WERI-Rb-1 (cell line): ENCODE results near the gene KDR.

Source experiments
- DNase-seq: peaks from one replicate; pipeline ENCODE4 v3.0.0-alpha.2; 2020
- H3K27ac ChIP-seq: fragments of 250-450 bp; sonication (Bioruptor Pico); 2 replicates; pipeline ENCODE4 v1.5.1; 2020; ENCODE audit warnings: mild to moderate bottlenecking, moderate library complexity
- H3K27me3 ChIP-seq: fragments of 250-450 bp; sonication (Bioruptor Pico); 2 replicates; pipeline ENCODE4 v1.5.1; 2021; ENCODE audit warnings: mild to moderate bottlenecking, low read depth, moderate library complexity; ENCODE audit not compliant: insufficient read depth, severe bottlenecking
- H3K36me3 ChIP-seq: fragments of 250-450 bp; sonication (Bioruptor Pico); 2 replicates; pipeline ENCODE4 v1.5.1; 2020; ENCODE audit warnings: mild to moderate bottlenecking, moderate library complexity
- H3K4me3 ChIP-seq: 2 replicates; pipeline ENCODE4 v1.5.1; 2011; ENCODE audit warnings: low read depth, mild to moderate bottlenecking, control low read depth, low read length
- H3K9me3 ChIP-seq: fragments of 250-450 bp; sonication (Bioruptor Pico); 2 replicates; pipeline ENCODE4 v1.5.1; 2021; ENCODE audit warnings: mild to moderate bottlenecking, moderate library complexity; ENCODE audit not compliant: severe bottlenecking
- TF ChIP-seq, protein P1 (sequence below): IDR thresholded peaks from 2 replicates; pipeline ENCODE4 v1.5.1; 2011; ENCODE audit warnings: low read depth, mild to moderate bottlenecking, control low read depth, inconsistent platforms, low read length

KDR gene

DNA sequence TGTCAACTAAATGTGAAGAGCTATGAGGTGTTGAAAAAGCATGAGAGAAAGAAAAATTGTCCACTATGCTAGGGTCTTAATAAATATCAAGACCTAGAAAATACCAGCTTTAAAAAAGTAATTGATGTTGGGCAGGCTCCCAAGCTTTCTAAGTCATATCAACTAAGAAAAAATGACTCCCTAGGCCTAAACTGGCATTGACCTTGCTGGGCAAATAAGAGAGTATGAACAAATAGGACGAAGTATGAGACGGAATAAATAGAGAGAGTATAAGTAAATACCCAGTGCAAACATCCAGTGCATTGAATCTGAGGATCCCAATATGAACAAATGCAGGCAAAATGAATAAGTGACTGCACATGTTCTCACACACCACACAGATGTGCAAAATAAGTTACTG lies 3.2 kb downstream of the KDR start:
- DNase-seq: no peak
- H3K4me3 ChIP-seq: no peak overlapping the region
- TF ChIP-seq, protein P1, sequence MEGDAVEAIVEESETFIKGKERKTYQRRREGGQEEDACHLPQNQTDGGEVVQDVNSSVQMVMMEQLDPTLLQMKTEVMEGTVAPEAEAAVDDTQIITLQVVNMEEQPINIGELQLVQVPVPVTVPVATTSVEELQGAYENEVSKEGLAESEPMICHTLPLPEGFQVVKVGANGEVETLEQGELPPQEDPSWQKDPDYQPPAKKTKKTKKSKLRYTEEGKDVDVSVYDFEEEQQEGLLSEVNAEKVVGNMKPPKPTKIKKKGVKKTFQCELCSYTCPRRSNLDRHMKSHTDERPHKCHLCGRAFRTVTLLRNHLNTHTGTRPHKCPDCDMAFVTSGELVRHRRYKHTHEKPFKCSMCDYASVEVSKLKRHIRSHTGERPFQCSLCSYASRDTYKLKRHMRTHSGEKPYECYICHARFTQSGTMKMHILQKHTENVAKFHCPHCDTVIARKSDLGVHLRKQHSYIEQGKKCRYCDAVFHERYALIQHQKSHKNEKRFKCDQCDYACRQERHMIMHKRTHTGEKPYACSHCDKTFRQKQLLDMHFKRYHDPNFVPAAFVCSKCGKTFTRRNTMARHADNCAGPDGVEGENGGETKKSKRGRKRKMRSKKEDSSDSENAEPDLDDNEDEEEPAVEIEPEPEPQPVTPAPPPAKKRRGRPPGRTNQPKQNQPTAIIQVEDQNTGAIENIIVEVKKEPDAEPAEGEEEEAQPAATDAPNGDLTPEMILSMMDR: no peak
- no peaks in the 10 kb centered on the region for H3K9me3 ChIP-seq
- no peak overlapping the region for H3K27ac ChIP-seq
- peaks cover 81% of the 10 kb centered on the region for H3K27me3 ChIP-seq
- no peaks in the 10 kb centered on the region for H3K36me3 ChIP-seq

DNA sequence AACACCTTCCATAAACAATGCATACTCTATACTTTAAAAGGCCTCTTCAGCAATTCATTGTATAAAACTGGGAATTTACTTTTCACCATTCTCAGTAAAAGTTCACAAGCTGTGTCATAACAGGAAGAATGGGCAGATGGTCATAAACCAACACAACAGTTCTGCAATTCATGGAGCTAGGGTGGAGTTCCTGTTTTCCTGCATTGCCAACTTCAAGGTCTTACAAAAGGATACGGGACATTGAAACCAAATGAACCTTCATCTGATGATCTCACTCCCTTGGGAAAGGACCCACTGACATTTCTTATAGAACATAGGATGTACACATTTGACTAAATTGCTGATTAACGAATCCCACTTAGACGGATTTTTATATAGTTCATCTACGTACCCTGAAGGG lies 4.1 kb downstream of the KDR start:
- TF ChIP-seq, protein P1: no peak
- no peak for DNase-seq
- Histone ChIP-seq H3K27ac (no peak overlapping the region), H3K4me3 (no peak overlapping the region), H3K9me3 (no peaks in the 10 kb centered on the region), H3K36me3 (no peaks in the 10 kb centered on the region), H3K27me3 (peaks cover 78% of the 10 kb centered on the region)

DNA sequence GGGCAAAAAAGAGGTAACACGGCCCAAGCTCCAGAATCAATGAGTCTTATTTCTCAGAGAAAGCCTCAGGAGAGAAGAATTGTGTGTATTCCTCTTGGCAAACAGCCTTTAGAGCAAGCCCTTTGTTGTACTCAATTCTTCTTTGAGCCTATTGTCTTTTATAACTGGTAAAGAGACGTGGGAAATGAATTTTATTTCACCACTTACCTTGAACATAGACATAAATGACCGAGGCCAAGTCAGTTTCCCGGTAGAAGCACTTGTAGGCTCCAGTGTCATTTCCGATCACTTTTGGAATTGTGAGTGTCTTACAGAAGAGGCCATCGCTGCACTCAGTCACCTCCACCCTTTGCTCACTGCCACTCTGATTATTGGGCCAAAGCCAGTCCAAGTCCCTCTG lies 7.0 kb downstream of the KDR start:
- Histone ChIP-seq H3K36me3 (no peaks in the 10 kb centered on the region), H3K27ac (no peak overlapping the region), H3K4me3 (no peak overlapping the region), H3K9me3 (no peaks in the 10 kb centered on the region), H3K27me3 (peaks cover 69% of the 10 kb centered on the region)
- DNase-seq: no peak
- TF ChIP-seq, protein P1: no peak

DNA sequence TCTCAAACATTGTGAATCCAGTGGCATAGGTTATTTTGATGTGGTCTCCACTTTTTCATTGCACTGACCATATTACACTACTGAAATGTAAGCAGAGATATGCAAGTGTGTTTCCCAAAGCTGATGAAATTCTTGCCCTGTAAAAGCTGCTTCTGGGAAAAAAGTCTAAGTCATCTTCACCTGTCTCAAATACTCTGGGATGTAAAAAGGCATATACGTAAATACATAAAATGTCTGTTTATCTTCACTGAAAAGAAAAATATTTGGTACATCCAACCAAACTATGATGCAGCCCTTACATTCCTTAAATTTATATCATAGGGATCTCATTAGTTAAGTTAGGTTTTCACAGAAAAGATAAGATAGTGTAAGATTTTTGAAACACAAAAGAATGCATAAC lies 7.9 kb downstream of the KDR start:
- H3K27me3 ChIP-seq: peaks cover 60% of the 10 kb centered on the region
- H3K4me3 ChIP-seq: no peak overlapping the region
- H3K9me3 ChIP-seq: no peaks in the 10 kb centered on the region
- TF ChIP-seq, protein P1: no peak
- DNase-seq: no peak
- no peak overlapping the region for H3K27ac ChIP-seq
- no peaks in the 10 kb centered on the region for H3K36me3 ChIP-seq

DNA sequence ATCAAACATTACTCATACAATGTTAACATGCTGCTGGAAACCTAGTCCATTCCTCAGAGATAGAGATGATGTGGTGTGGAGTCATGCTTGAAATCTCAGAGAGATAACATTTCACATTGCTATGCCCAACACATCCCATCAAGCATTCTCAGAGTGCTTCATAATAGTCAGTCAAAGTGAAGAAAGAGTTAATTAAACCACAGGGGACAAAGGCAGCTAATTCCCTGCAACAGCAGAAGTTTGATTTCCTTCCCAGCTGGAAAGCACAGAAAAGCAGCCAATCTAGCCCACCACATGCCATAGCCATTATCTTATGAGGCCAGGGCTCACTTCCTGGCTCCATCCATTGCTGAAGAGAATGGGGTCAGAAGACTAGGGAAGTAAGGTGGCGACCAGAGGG lies 8.9 kb downstream of the KDR start:
- no peak overlapping the region for H3K27ac ChIP-seq
- H3K36me3 ChIP-seq: no peaks in the 10 kb centered on the region
- no peaks in the 10 kb centered on the region for H3K9me3 ChIP-seq
- H3K27me3 ChIP-seq: peaks cover 59% of the 10 kb centered on the region
- no peak overlapping the region for H3K4me3 ChIP-seq
- DNase-seq: no peak
- TF ChIP-seq, protein P1: no peak

DNA sequence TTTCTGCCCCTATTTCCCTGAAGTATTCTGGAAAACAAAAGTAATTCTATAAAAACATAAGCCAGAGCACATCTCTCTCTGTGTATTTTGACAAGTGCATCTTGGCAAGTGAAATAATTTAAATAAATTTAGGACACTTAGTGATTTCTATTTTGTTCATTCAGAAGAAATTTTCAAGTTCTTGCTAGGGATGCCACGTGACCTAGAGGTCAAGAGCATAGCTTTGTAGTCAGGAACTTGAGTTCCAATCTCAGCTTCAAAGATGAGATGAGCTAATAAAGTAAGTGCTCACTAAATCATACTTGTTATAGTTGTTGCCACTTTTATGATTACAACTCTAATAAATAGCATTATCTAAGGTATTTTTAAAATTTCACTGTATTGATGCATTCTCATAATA lies 13.8 kb downstream of the KDR start:
- Histone ChIP-seq H3K9me3 (no peaks in the 10 kb centered on the region), H3K27ac (no peak overlapping the region), H3K36me3 (no peaks in the 10 kb centered on the region), H3K27me3 (peaks cover 66% of the 10 kb centered on the region), H3K4me3 (no peak overlapping the region)
- DNase-seq: no peak
- TF ChIP-seq, protein P1: no peak
